ENCODE data around the gene LDHD. TPM values are rescaled to one million over a fixed set of nuclear protein-coding genes. Genes with fewer than 3 reads are reported as not detected.

The LDHD gene
- polyA plus RNA-seq, 2 of the 4 experiments (the other 2 are of a cell fraction), result 0.79 to 1.1 TPM

GRCh38 chr16:75075688-75076268, 40.8 kb downstream of the LDHD start:
- Histone ChIP-seq H3K4me2 (no peak overlapping the region), H3K9me3 (no peaks in the 10 kb centered on the region), H3K4me1 (peaks cover 1% of the 10 kb centered on the region), H3K27ac (no peak overlapping the region), H3K4me3 (no peak overlapping the region)
- ChIA-PET POLR2A (no interaction called here), CTCF (interaction anchor here (2.7 kb wide), 1 partner anchor 36 kb away, joined by 8 read pairs; no protein-coding TSS in a partner anchor)
- ATAC-seq (no peak), FAIRE-seq (no peak), DNase-seq (ENCODE audit: low read depth in 1 of 2, low spot score in 1 of 2) (no peak)
- TF ChIP-seq EP300 (IDR thresholded peaks at IDR 0.05), result no peak
- no peak for TF ChIP-seq PHF8 (IDR thresholded peaks at IDR 0.05; ENCODE audit: borderline replicate concordance, low read depth)
- TF ChIP-seq ATOH8 (CRISPR knock-in tag; IDR thresholded peaks at IDR 0.05; ENCODE audit: low read depth), result no peak
- no peak for TF ChIP-seq CBX8 (IDR thresholded peaks at IDR 0.05)
- TF ChIP-seq RFX5 (IDR thresholded peaks at IDR 0.05), result no peak
- no peak for TF ChIP-seq HES2 (IDR thresholded peaks at IDR 0.05)
- no peak for TF ChIP-seq CBX2 (IDR thresholded peaks at IDR 0.05; ENCODE audit: borderline replicate concordance, low read depth)
- TF ChIP-seq ZSCAN20 (CRISPR knock-in tag; IDR thresholded peaks at IDR 0.05), result no peak
- 91% methylated on average over 3 of the region's 3 CpGs for WGBS (ENCODE audit: missing lambda C conversion rate)

- Histone ChIP-seq H3K4me3 (no peak overlapping the region), H3K9me3 (no peaks in the 10 kb centered on the region), H3K4me1 (peaks cover 8% of the 10 kb centered on the region), H3K27ac (no peak overlapping the region), H3K4me2 (no peak overlapping the region)
- TF ChIP-seq NPAS2 (CRISPR knock-in tag; IDR thresholded peaks at IDR 0.05; ENCODE audit: borderline replicate concordance) (no peak), MAZ (IDR thresholded peaks at IDR 0.05; ENCODE audit: borderline replicate concordance, low read depth, low read length) (no peak), HES2 (IDR thresholded peaks at IDR 0.05) (no peak), POLR2AphosphoS2 (conservative IDR thresholded peaks at IDR 0.05; ENCODE audit: low read length) (no peak), RNF2 (IDR thresholded peaks at IDR 0.05; ENCODE audit: borderline replicate concordance, low read depth) (no peak), HEYL (CRISPR knock-in tag; IDR thresholded peaks at IDR 0.05) (no peak), FOSL2 (IDR thresholded peaks at IDR 0.05) (no peak), FOSL2 (CRISPR knock-in tag; IDR thresholded peaks at IDR 0.05) (no peak), KDM1A (IDR thresholded peaks at IDR 0.05; ENCODE audit: low read depth) (no peak), EHF (CRISPR knock-in tag; IDR thresholded peaks at IDR 0.05) (no peak), RCOR1 (IDR thresholded peaks at IDR 0.05; ENCODE audit: low read depth, low read length) (no peak), POLR2A (IDR thresholded peaks at IDR 0.05; ENCODE audit: low read length) (no peak), USF2 (IDR thresholded peaks at IDR 0.05) (no peak), FOSB (CRISPR knock-in tag; IDR thresholded peaks at IDR 0.05) (no peak), CTCF (IDR thresholded peaks at IDR 0.05) (no peak)
- 93% methylated on average over 12 of the region's 12 CpGs for WGBS (ENCODE audit: missing lambda C conversion rate)
- FAIRE-seq (no peak), ATAC-seq (no peak), DNase-seq (ENCODE audit: low read depth in 1 of 2, low spot score in 1 of 2) (no peak)
- CTCF ChIA-PET, result interaction anchor here (2.7 kb wide), 1 partner anchor 36 kb away, joined by 8 read pairs; no protein-coding TSS in a partner anchor
- POLR2A ChIA-PET, result no interaction called here
Observed at GRCh38 chr16:75074920-75075687, 41.5 kb downstream of the LDHD start.
